Measurements from ENCODE around the gene SH2B3.

The SH2B3 gene

DNA sequence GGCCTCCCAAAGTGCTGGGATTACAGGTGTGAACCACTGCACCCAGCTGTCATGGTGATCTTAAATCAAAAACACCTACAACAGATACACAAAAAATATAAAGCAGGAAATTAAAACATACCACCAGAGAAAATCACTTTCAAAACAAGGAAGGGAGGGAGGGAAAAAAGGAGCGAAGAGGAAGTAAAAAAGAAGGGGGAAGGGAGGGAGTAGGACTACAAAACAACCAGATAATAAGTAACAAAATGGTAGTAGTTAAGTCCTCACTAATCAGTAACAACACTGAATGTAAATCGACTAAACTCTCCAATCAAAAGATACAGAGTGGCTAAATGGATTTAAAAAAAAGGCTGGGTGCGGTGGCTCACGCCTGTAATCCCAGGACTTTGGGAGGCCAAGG lies 89.0 kb downstream of the SH2B3 start:
- Histone ChIP-seq H3K9ac (no peak overlapping the region), H2AFZ (no peak overlapping the region), H3K36me3 (ENCODE audit: control insufficient read depth, insufficient read depth, low read length) (no peaks in the 10 kb centered on the region), H3K27me3 (ENCODE audit: control insufficient read depth, insufficient read depth, low read length) (no peaks in the 10 kb centered on the region), H3K9me3 (ENCODE audit: control insufficient read depth, low read length) (no peaks in the 10 kb centered on the region), H3K4me1 (no peaks in the 10 kb centered on the region), H3K79me2 (peaks cover 5% of the 10 kb centered on the region), H3K4me3 (ENCODE audit: low read depth, low read length) (no peak overlapping the region), H3K27ac (no peak overlapping the region), H3K4me2 (ENCODE audit: low read length) (no peak overlapping the region)
- TF ChIP-seq, protein P1, sequence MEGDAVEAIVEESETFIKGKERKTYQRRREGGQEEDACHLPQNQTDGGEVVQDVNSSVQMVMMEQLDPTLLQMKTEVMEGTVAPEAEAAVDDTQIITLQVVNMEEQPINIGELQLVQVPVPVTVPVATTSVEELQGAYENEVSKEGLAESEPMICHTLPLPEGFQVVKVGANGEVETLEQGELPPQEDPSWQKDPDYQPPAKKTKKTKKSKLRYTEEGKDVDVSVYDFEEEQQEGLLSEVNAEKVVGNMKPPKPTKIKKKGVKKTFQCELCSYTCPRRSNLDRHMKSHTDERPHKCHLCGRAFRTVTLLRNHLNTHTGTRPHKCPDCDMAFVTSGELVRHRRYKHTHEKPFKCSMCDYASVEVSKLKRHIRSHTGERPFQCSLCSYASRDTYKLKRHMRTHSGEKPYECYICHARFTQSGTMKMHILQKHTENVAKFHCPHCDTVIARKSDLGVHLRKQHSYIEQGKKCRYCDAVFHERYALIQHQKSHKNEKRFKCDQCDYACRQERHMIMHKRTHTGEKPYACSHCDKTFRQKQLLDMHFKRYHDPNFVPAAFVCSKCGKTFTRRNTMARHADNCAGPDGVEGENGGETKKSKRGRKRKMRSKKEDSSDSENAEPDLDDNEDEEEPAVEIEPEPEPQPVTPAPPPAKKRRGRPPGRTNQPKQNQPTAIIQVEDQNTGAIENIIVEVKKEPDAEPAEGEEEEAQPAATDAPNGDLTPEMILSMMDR (IDR thresholded peaks at IDR 0.05) = no peak

Measured in parathyroid adenoma (tissue), 2 donors.